HG03103 (cell line): Measurements from ENCODE around the gene OR6C74.

ENCODE experiments used
- ATAC-seq: cut with Tn5 transposase; IDR thresholded peaks from one replicate; pipeline ENCODE4 v1.9.1; 2021; ENCODE audit warnings: low read depth; ENCODE audit not compliant: unreplicated experiment

Gene OR6C74

DNA sequence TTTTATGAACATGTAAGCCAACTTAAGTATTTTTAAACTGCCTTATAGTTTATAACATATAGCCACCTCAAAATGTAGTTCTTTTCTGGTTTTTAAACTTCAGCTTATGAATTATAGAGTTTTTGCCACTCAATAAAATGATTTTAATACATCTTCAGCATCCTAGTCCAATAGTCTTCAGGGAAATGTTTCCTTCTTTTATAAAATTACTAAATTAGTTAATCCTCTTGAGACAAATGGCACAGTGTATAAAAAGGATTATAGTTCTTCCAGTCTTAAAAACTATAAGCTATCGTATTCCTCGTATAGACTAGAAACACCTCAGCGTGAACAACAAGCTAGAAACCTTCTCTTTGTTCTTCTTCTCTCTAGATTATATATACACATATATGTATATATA lies at the start of gene OR6C74:
Gene OR6C74 (plus strand): TSS at position 301 of the 400 bp plus-strand sequence. CDS start 2,679 bp downstream, outside the sequence.
- ATAC-seq, result no peak

DNA sequence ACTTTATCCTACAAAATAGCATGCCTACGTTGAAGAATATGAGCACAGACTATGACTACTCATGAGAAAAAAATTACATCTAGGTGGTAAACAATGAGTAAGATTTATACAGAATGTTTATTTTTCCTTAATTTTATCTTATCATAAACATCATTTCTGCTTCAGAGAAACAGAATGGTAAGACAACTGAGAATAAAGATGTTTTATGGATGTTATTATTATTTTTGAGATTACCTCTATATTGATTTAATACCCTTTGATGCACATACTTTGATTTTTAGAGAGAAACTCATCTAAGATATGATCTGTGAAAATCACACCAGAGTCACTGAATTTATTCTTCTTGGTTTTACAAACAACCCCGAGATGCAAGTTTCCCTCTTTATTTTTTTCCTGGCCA lies 23.7 kb upstream of the OR6C74 start, which contains the start of gene OR10A7:
Gene OR10A7 (plus strand): TSS at position 301 of the 400 bp plus-strand sequence. CDS start 0 bp downstream, at position 301.
- no peak for ATAC-seq

- no peak for ATAC-seq
Measured at GRCh38 chr12:55226523-55226922, 17.9 kb upstream of the OR6C74 start.

DNA sequence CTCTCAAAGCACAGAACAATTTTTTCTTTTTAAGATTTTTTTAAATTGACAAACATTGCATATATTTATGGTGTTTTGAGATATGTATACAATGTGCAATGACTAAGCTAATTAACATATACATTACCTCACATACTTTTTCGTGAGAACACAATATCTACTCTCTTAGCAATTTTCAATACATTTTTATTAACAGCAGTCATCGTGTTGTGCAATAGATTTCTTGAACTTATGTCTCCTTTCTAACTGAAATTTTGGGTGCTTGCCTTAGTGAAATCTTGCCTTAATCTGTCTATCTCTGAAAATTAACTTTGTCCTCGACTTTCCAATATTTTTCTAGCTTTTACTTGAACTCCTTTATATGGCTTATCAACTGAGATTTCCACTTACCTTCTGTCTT lies 16.8 kb upstream of the OR6C74 start:
- ATAC-seq, result no peak

DNA sequence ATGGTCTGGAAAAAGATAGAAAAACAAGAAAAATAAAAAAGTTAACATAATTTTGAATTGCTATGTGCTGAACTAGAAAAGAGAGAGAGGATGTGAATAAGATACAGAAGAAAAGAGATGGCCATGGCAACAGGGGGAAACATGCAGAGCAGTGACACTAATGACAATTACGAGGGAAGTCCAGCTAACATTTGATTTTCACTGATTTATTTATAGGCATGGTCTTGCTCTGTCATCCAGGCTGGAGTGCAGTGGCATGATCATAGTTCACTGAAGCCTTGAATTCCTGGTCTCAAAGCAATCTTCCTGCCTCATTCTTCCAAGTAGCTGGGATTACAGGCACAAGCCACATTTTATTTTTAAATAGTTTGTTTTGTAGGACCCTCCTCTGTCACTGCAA lies 1.8 kb downstream of the OR6C74 start:
- no peak for ATAC-seq

DNA sequence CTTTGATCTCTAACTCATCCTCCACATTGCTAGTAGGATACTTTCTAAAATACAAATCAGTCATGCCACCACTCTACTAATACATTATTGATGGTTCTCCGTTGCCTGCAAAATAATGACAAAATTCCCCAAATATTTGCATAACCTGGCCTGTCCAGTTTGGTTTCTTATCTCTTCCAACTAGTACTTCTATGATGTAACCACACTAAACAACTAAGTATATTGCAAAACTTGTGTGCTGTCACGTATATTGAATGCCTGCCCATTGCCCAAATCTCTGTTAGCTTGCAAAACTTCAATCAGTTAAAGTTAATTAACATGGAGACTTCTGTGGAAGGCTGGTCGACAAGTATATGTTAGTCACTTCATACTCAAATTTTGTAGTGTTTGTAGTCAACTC lies 6.5 kb downstream of the OR6C74 start:
- no peak for ATAC-seq

- ATAC-seq, result no peak
Measured at GRCh38 chr12:55253281-55253680, 8.9 kb downstream of the OR6C74 start.

DNA sequence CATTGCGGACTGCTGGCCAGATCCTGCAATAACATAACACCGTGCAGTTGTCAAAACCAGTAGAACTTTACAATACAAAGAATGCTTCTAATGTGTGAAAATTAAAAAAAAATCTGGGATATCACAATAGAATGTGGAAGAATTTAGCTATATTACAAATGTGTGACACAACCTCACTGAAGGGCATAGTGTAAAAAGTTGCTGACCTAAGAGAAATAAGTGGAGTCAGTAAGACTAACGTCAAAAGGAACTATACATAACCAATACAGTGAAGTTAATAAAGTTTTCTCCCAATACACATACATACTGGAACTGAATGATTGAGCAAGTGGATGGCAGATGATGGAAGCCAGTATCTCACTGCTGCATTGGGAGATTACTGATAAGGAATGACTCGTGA lies 12.4 kb downstream of the OR6C74 start:
- ATAC-seq, result no peak

GRCh38 chr12:55258303-55258702 lies 13.9 kb downstream of the OR6C74 start:
- ATAC-seq, result no peak

- no peak for ATAC-seq
Measured at GRCh38 chr12:55280991-55281390, 36.6 kb downstream of the OR6C74 start.

DNA sequence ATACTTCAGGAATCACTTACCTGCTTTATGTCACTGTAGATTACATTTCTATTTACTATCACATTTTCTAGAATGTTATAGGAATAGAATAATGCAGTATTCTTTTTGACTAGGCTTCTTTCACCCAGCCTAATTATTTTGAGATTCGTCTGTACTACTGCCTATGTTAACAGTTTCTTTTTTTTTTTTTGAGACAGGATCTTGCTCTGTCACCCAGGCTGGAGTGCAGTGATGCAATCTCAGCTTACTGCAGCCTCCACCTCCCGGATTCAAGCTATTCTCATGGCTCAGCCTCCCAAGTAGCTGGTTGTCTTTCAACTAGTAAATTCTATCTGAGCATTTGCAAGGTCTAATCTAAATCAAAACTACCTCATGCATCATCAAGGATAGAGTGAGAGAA lies 45.6 kb downstream of the OR6C74 start:
- no peak for ATAC-seq
